SK-N-SH treated with all-trans-retinoic acid at 6 μM for 48 hours (cell line): ENCODE data around the gene GJB4.
"Not testable (repeated sequence)": the region's sequence is repeated elsewhere in the genome, so short reads cannot be mapped to it uniquely, and the experiment has no call there.

Experiments used
- ATAC-seq: fragments of 200-7000 bp; cut with Tn5 transposase; 3 replicates; pipeline ENCODE4 v1.9.1; 2020; ENCODE audit warnings: mild to moderate bottlenecking, moderate library complexity
- ARNTL ChIP-seq: fragments of 450-650 bp; formaldehyde crosslinking; IDR thresholded peaks from 2 replicates; pipeline ENCODE4 v1.5.0; 2020; ENCODE audit warnings: low read depth, mild to moderate bottlenecking, moderate library complexity, borderline replicate concordance
- BACH2 ChIP-seq: fragments of 250-450 bp; sonication (Bioruptor Pico); IDR thresholded peaks from 2 replicates; pipeline ENCODE4 v1.9.0; 2021; ENCODE audit warnings: mild to moderate bottlenecking, borderline replicate concordance
- CREB5 ChIP-seq: fragments of 250-450 bp; sonication (Bioruptor Pico); IDR thresholded peaks from 2 replicates; pipeline ENCODE4 v1.5.1; 2020; ENCODE audit warnings: low read depth, mild to moderate bottlenecking, moderate library complexity
- CSDC2 ChIP-seq: fragments of 250-450 bp; sonication (Bioruptor Pico); IDR thresholded peaks from 2 replicates; pipeline ENCODE4 v1.5.0; 2020; ENCODE audit warnings: mild to moderate bottlenecking, moderate library complexity
- CSRNP3 ChIP-seq: fragments of 250-450 bp; sonication (Bioruptor Pico); IDR thresholded peaks from 2 replicates; pipeline ENCODE4 v1.5.1; 2021; ENCODE audit warnings: mild to moderate bottlenecking, moderate library complexity
- ESRRG ChIP-seq: fragments of 250-450 bp; sonication (Bioruptor Pico); IDR thresholded peaks from 2 replicates; pipeline ENCODE4 v1.6.1; 2021; ENCODE audit warnings: mild to moderate bottlenecking
- GLIS3 ChIP-seq: fragments of 250-450 bp; sonication (Bioruptor Pico); IDR thresholded peaks from 2 replicates; pipeline ENCODE4 v1.5.0; 2020; ENCODE audit warnings: mild to moderate bottlenecking, moderate library complexity
- ISL1 ChIP-seq: fragments of 250-450 bp; sonication (Bioruptor Pico); IDR thresholded peaks from 2 replicates; pipeline ENCODE4 v2.1.2; 2022; ENCODE audit warnings: mild to moderate bottlenecking, moderate library complexity
- OSR1 ChIP-seq: fragments of 250-450 bp; sonication (Bioruptor Pico); IDR thresholded peaks from 2 replicates; pipeline ENCODE4 v1.8.0; 2022; ENCODE audit warnings: moderate library complexity, mild to moderate bottlenecking, inconsistent platforms
- PPARA ChIP-seq: fragments of 250-450 bp; sonication (Bioruptor Pico); IDR thresholded peaks from 2 replicates; pipeline ENCODE4 v1.5.0; 2020; ENCODE audit warnings: mild to moderate bottlenecking, borderline replicate concordance
- SNAI2 ChIP-seq: fragments of 250-450 bp; sonication (Bioruptor Pico); IDR thresholded peaks from 2 replicates; pipeline ENCODE4 v1.5.0; 2020; ENCODE audit warnings: mild to moderate bottlenecking, moderate library complexity
- TCF4 ChIP-seq: fragments of 250-450 bp; sonication (Bioruptor Pico); IDR thresholded peaks from 2 replicates; pipeline ENCODE4 v1.8.0; 2021; ENCODE audit warnings: mild to moderate bottlenecking, moderate library complexity, borderline replicate concordance
- TOX ChIP-seq: fragments of 250-450 bp; sonication (Bioruptor Pico); IDR thresholded peaks from 2 replicates; pipeline ENCODE4 v1.8.0; 2021; ENCODE audit warnings: mild to moderate bottlenecking, moderate library complexity, borderline replicate concordance
- ZC3H10 ChIP-seq: fragments of 250-450 bp; sonication (Bioruptor Pico); IDR thresholded peaks from 2 replicates; pipeline ENCODE4 v1.5.1; 2021; ENCODE audit warnings: mild to moderate bottlenecking, moderate library complexity
- ZFP3 ChIP-seq: fragments of 250-450 bp; sonication (Bioruptor Pico); IDR thresholded peaks from 2 replicates; pipeline ENCODE4 v1.5.0; 2020; ENCODE audit warnings: mild to moderate bottlenecking, moderate library complexity
- ZFP30 ChIP-seq: fragments of 450-650 bp; formaldehyde crosslinking; IDR thresholded peaks from 2 replicates; pipeline ENCODE4 v1.5.0; 2022; ENCODE audit warnings: mild to moderate bottlenecking, moderate library complexity
- ZNF565 ChIP-seq: fragments of 450-650 bp; formaldehyde crosslinking; conservative IDR thresholded peaks from 2 replicates; pipeline ENCODE4 v1.5.0; 2020; ENCODE audit warnings: low read depth, mild to moderate bottlenecking, moderate library complexity
- ZNF70 ChIP-seq: fragments of 450-650 bp; formaldehyde crosslinking; IDR thresholded peaks from 2 replicates; pipeline ENCODE4 v1.5.0; 2020; ENCODE audit warnings: mild to moderate bottlenecking, moderate library complexity
- ZNF8 ChIP-seq: fragments of 450-650 bp; formaldehyde crosslinking; IDR thresholded peaks from 2 replicates; pipeline ENCODE4 v1.5.0; 2020; ENCODE audit warnings: mild to moderate bottlenecking, moderate library complexity
- TF ChIP-seq, protein P1 (sequence below): fragments of 250-450 bp; sonication (Bioruptor Pico); IDR thresholded peaks from 2 replicates; pipeline ENCODE4 v1.8.0; 2021; ENCODE audit warnings: low read depth, mild to moderate bottlenecking, moderate library complexity, borderline replicate concordance
- TF ChIP-seq, protein P2 (sequence below): fragments of 250-450 bp; sonication (Bioruptor Pico); IDR thresholded peaks from 2 replicates; pipeline ENCODE4 v1.8.0; 2020; ENCODE audit warnings: mild to moderate bottlenecking, moderate library complexity, borderline replicate concordance
- TF ChIP-seq, protein P3 (sequence below): fragments of 250-450 bp; sonication (Bioruptor Pico); IDR thresholded peaks from 2 replicates; pipeline ENCODE4 v1.5.0; 2020; ENCODE audit warnings: mild to moderate bottlenecking, moderate library complexity

The GJB4 gene

DNA sequence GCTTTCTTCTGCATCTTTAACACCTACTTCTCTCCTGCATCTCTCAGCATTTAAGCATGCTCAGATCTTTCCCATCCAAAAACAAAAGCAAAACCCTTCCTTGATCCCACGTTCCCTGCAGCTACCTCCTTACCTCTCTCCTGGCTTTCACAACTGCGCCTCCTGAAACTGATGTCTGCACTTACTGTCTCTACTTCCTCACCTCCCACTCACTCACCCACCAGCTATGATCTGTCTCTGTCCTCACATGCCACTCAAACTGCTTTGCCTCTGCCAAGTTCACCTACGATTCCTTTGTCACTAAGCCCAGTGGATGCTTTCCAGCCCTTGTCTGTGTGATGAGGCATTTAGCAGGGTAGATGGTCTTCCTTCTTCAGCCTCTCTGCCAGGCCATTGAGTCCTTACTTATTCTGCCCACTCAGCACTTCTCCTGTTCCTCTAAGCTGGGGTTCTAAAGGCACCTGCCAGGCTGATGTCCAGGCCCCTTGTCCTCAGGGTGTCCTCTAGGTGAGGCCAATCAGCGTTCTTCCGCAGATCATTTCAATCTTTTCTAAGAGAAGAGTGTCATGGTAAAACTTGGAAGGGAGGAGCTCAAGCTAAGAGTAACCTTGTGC is 11.5 kb downstream of the GJB4 start:
- no peak for ATAC-seq

GRCh38 chr1:34771573-34772371 is 12.2 kb downstream of the GJB4 start:
- TF ChIP-seq PPARA (CRISPR knock-in tag), result no peak
- no peak for TF ChIP-seq ZNF70 (CRISPR knock-in tag)
- no peak for TF ChIP-seq GLIS3 (CRISPR knock-in tag)
- no peak for TF ChIP-seq CREB5
- no peak for TF ChIP-seq ZNF8 (CRISPR knock-in tag)
- TF ChIP-seq ZNF565 (CRISPR knock-in tag), result no peak
- TF ChIP-seq, protein P1, sequence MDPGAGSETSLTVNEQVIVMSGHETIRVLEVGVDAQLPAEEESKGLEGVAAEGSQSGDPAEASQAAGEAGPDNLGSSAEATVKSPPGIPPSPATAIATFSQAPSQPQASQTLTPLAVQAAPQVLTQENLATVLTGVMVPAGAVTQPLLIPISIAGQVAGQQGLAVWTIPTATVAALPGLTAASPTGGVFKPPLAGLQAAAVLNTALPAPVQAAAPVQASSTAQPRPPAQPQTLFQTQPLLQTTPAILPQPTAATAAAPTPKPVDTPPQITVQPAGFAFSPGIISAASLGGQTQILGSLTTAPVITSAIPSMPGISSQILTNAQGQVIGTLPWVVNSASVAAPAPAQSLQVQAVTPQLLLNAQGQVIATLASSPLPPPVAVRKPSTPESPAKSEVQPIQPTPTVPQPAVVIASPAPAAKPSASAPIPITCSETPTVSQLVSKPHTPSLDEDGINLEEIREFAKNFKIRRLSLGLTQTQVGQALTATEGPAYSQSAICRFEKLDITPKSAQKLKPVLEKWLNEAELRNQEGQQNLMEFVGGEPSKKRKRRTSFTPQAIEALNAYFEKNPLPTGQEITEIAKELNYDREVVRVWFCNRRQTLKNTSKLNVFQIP, result no peak
- no peak for TF ChIP-seq ESRRG (CRISPR knock-in tag)
- no peak for TF ChIP-seq SNAI2 (CRISPR knock-in tag)
- TF ChIP-seq ZFP3 (CRISPR knock-in tag), result no peak
- TF ChIP-seq ZC3H10 (CRISPR knock-in tag), result no peak
- TF ChIP-seq TCF4 (CRISPR knock-in tag), result no peak
- TF ChIP-seq BACH2 (CRISPR knock-in tag), result no peak
- no peak for TF ChIP-seq TOX (CRISPR knock-in tag)
- TF ChIP-seq, protein P2, sequence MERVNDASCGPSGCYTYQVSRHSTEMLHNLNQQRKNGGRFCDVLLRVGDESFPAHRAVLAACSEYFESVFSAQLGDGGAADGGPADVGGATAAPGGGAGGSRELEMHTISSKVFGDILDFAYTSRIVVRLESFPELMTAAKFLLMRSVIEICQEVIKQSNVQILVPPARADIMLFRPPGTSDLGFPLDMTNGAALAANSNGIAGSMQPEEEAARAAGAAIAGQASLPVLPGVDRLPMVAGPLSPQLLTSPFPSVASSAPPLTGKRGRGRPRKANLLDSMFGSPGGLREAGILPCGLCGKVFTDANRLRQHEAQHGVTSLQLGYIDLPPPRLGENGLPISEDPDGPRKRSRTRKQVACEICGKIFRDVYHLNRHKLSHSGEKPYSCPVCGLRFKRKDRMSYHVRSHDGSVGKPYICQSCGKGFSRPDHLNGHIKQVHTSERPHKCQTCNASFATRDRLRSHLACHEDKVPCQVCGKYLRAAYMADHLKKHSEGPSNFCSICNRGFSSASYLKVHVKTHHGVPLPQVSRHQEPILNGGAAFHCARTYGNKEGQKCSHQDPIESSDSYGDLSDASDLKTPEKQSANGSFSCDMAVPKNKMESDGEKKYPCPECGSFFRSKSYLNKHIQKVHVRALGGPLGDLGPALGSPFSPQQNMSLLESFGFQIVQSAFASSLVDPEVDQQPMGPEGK (CRISPR knock-in tag), result no peak
- TF ChIP-seq ISL1 (CRISPR knock-in tag), result no peak
- ATAC-seq, result no peak

More for the DNA sequence above, 11.5 kb downstream of the GJB4 start:
- TF ChIP-seq ZNF565 (CRISPR knock-in tag), result no peak

GRCh38 chr1:34773114-34773513 is 13.6 kb downstream of the GJB4 start:
- not testable (repeated sequence) for ATAC-seq

DNA sequence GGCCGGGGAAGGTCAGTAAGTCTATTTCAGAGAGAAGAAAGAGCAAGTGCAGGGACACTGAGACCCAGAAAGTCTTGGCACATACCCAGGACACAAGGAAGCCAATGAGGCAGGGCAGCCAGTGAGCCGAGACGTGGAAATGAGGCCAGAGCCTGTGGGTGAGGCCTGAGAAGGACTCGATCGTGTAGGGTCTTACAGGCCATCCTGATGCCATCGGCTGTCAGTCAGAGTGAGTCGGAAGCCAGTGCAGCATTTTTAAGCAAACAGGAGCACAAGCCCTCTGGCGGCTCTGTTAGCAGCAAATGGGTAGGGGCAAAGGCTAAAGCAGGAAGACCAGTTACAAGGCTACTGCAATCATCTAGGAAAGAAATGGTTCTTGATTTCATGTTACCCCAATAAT is 15.4 kb downstream of the GJB4 start:
- no peak for ATAC-seq
- no peak for TF ChIP-seq OSR1 (CRISPR knock-in tag)
- no peak for TF ChIP-seq PPARA (CRISPR knock-in tag)
- TF ChIP-seq, protein P3, sequence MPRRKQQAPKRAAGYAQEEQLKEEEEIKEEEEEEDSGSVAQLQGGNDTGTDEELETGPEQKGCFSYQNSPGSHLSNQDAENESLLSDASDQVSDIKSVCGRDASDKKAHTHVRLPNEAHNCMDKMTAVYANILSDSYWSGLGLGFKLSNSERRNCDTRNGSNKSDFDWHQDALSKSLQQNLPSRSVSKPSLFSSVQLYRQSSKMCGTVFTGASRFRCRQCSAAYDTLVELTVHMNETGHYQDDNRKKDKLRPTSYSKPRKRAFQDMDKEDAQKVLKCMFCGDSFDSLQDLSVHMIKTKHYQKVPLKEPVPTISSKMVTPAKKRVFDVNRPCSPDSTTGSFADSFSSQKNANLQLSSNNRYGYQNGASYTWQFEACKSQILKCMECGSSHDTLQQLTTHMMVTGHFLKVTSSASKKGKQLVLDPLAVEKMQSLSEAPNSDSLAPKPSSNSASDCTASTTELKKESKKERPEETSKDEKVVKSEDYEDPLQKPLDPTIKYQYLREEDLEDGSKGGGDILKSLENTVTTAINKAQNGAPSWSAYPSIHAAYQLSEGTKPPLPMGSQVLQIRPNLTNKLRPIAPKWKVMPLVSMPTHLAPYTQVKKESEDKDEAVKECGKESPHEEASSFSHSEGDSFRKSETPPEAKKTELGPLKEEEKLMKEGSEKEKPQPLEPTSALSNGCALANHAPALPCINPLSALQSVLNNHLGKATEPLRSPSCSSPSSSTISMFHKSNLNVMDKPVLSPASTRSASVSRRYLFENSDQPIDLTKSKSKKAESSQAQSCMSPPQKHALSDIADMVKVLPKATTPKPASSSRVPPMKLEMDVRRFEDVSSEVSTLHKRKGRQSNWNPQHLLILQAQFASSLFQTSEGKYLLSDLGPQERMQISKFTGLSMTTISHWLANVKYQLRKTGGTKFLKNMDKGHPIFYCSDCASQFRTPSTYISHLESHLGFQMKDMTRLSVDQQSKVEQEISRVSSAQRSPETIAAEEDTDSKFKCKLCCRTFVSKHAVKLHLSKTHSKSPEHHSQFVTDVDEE (CRISPR knock-in tag), result no peak
- no peak for TF ChIP-seq TCF4 (CRISPR knock-in tag)
- TF ChIP-seq CSRNP3, result no peak
- no peak for TF ChIP-seq ZNF70 (CRISPR knock-in tag)
- TF ChIP-seq, protein P2 (CRISPR knock-in tag), result no peak
- TF ChIP-seq CREB5, result no peak
- no peak for TF ChIP-seq ARNTL (CRISPR knock-in tag)
- no peak for TF ChIP-seq ZFP30 (CRISPR knock-in tag)
- no peak for TF ChIP-seq ZNF565 (CRISPR knock-in tag)
- TF ChIP-seq GLIS3 (CRISPR knock-in tag), result no peak
- no peak for TF ChIP-seq CSDC2 (CRISPR knock-in tag)
- no peak for TF ChIP-seq TOX (CRISPR knock-in tag)
- no peak for TF ChIP-seq BACH2 (CRISPR knock-in tag)
- no peak for TF ChIP-seq ZNF8 (CRISPR knock-in tag)
- no peak for TF ChIP-seq SNAI2 (CRISPR knock-in tag)
